ENCODE results near the gene ALOX5AP.

ALOX5AP gene

GRCh38 chr13:30712536-30713532, 22.5 kb upstream of the ALOX5AP start:
- H3K4me1 ChIP-seq = peaks cover 42% of the 10 kb centered on the region
- no peak overlapping the region for H3K4me3 ChIP-seq
- no peaks in the 10 kb centered on the region for H3K36me3 ChIP-seq
- H3K27me3 ChIP-seq = no peaks in the 10 kb centered on the region
- no peaks in the 10 kb centered on the region for H4K20me1 ChIP-seq
- no peak overlapping the region for H3K9ac ChIP-seq
- peak overlapping the region; percentile 45 for H3K4me2 ChIP-seq
- H3K27ac ChIP-seq = peak overlapping the region; percentile 35; the same call in 1 of the 2 replicates
- H3K9me3 ChIP-seq = no peaks in the 10 kb centered on the region
- no peak for TF ChIP-seq Cebpa-rat (IDR thresholded peaks at IDR 0.05)

GRCh38 chr13:30714629-30715371, 20.5 kb upstream of the ALOX5AP start:
- no peak overlapping the region for H3K9ac ChIP-seq
- peaks cover 58% of the 10 kb centered on the region for H3K4me1 ChIP-seq
- TF ChIP-seq Cebpa-rat (IDR thresholded peaks at IDR 0.05) = no peak
- no peaks in the 10 kb centered on the region for H4K20me1 ChIP-seq
- no peaks in the 10 kb centered on the region for H3K36me3 ChIP-seq
- peak overlapping the region; percentile 49 for H3K4me2 ChIP-seq
- no peak overlapping the region for H3K4me3 ChIP-seq
- H3K27me3 ChIP-seq = no peaks in the 10 kb centered on the region
- no peak overlapping the region for H3K27ac ChIP-seq
- no peaks in the 10 kb centered on the region for H3K9me3 ChIP-seq

GRCh38 chr13:30715372-30715756, 20.0 kb upstream of the ALOX5AP start:
- no peak overlapping the region for H3K27ac ChIP-seq
- H3K4me2 ChIP-seq = peak overlapping the region; percentile 49
- TF ChIP-seq Cebpa-rat (IDR thresholded peaks at IDR 0.05) = no peak
- peaks cover 63% of the 10 kb centered on the region for H3K4me1 ChIP-seq
- no peak overlapping the region for H3K9ac ChIP-seq
- H3K9me3 ChIP-seq = no peaks in the 10 kb centered on the region
- H3K27me3 ChIP-seq = no peaks in the 10 kb centered on the region
- no peaks in the 10 kb centered on the region for H3K36me3 ChIP-seq
- no peaks in the 10 kb centered on the region for H4K20me1 ChIP-seq
- H3K4me3 ChIP-seq = no peak overlapping the region

- Histone ChIP-seq H3K27me3 (no peaks in the 10 kb centered on the region), H3K4me1 (peaks cover 68% of the 10 kb centered on the region), H4K20me1 (no peaks in the 10 kb centered on the region), H3K9ac (no peak overlapping the region), H3K4me2 (peak overlapping the region; percentile 49), H3K4me3 (no peak overlapping the region), H3K36me3 (no peaks in the 10 kb centered on the region), H3K9me3 (no peaks in the 10 kb centered on the region), H3K27ac (no peak overlapping the region)
- TF ChIP-seq Cebpa-rat (IDR thresholded peaks at IDR 0.05) = no peak
Observed at GRCh38 chr13:30715837-30716236, 19.5 kb upstream of the ALOX5AP start.

- Histone ChIP-seq H3K4me2 (peak overlapping the region; percentile 82), H3K27ac (peak overlapping the region; percentile 82), H3K9me3 (no peaks in the 10 kb centered on the region), H3K4me3 (no peak overlapping the region), H4K20me1 (no peaks in the 10 kb centered on the region), H3K27me3 (no peaks in the 10 kb centered on the region), H3K9ac (no peak overlapping the region), H3K36me3 (no peaks in the 10 kb centered on the region), H3K4me1 (peaks cover 77% of the 10 kb centered on the region)
- no peak for TF ChIP-seq Cebpa-rat (IDR thresholded peaks at IDR 0.05)
Observed at GRCh38 chr13:30718661-30719524, 16.4 kb upstream of the ALOX5AP start.

GRCh38 chr13:30719525-30719914, 15.8 kb upstream of the ALOX5AP start:
- H3K9ac ChIP-seq = no peak overlapping the region
- no peak for TF ChIP-seq Cebpa-rat (IDR thresholded peaks at IDR 0.05)
- H3K27me3 ChIP-seq = no peaks in the 10 kb centered on the region
- no peak overlapping the region for H3K4me3 ChIP-seq
- peak overlapping the region; percentile 82 for H3K27ac ChIP-seq
- H3K4me1 ChIP-seq = peaks cover 77% of the 10 kb centered on the region
- peak overlapping the region; percentile 82 for H3K4me2 ChIP-seq
- no peaks in the 10 kb centered on the region for H3K36me3 ChIP-seq
- H3K9me3 ChIP-seq = 0 out of 2 replicates have a peak, but pooled peaks cover under 1% of the 10 kb centered on the region
- no peaks in the 10 kb centered on the region for H4K20me1 ChIP-seq

GRCh38 chr13:30720172-30720869, 15.0 kb upstream of the ALOX5AP start:
- peak overlapping the region; percentile 82 for H3K27ac ChIP-seq
- peak overlapping the region; percentile 49; the same call in 1 of the 2 replicates for H3K9ac ChIP-seq
- TF ChIP-seq Cebpa-rat (IDR thresholded peaks at IDR 0.05) = no peak
- H3K4me1 ChIP-seq = peaks cover 71% of the 10 kb centered on the region
- peak overlapping the region; percentile 18 for H3K4me3 ChIP-seq
- no peaks in the 10 kb centered on the region for H4K20me1 ChIP-seq
- no peaks in the 10 kb centered on the region for H3K36me3 ChIP-seq
- H3K9me3 ChIP-seq = 0 out of 2 replicates have a peak, but pooled peaks cover 5% of the 10 kb centered on the region
- peak overlapping the region; percentile 82 for H3K4me2 ChIP-seq
- no peaks in the 10 kb centered on the region for H3K27me3 ChIP-seq

- no peak overlapping the region for H3K9ac ChIP-seq
- H4K20me1 ChIP-seq = no peaks in the 10 kb centered on the region
- H3K9me3 ChIP-seq = 0 out of 2 replicates have a peak, but pooled peaks cover 5% of the 10 kb centered on the region
- no peak overlapping the region for H3K4me3 ChIP-seq
- TF ChIP-seq Cebpa-rat (IDR thresholded peaks at IDR 0.05) = no peak
- H3K4me1 ChIP-seq = peaks cover 55% of the 10 kb centered on the region
- no peaks in the 10 kb centered on the region for H3K27me3 ChIP-seq
- H3K27ac ChIP-seq = peak overlapping the region; percentile 82
- H3K4me2 ChIP-seq = peak overlapping the region; percentile 82
- H3K36me3 ChIP-seq = no peaks in the 10 kb centered on the region
Observed at GRCh38 chr13:30721936-30722335, 13.4 kb upstream of the ALOX5AP start.

Measured in BLaER1 (cell line).